Fibroblast of lung (primary cell): ENCODE data around the gene TTC6.

Experiments used
- EZH2 ChIP-seq: IDR thresholded peaks from 2 replicates; pipeline ENCODE4 v1.5.1; 2012; ENCODE audit warnings: low read length, control low read depth, mild to moderate bottlenecking; ENCODE audit errors: missing control alignments
- TF ChIP-seq, protein P1 (sequence below), 2 donors: IDR thresholded peaks in 1 of 2; conservative IDR thresholded peaks in 1 of 2; 1 replicate in 1 of 2; 2 replicates in 1 of 2; pipeline ENCODE4 v1.5.1; 2011 to 2012; ENCODE audit warnings: low read length in 2 of 2, control low read depth in 1 of 2, inconsistent platforms in 1 of 2, low read depth in 1 of 2, mild to moderate bottlenecking in 1 of 2

- TF ChIP-seq EZH2: no peak
- TF ChIP-seq, protein P1, sequence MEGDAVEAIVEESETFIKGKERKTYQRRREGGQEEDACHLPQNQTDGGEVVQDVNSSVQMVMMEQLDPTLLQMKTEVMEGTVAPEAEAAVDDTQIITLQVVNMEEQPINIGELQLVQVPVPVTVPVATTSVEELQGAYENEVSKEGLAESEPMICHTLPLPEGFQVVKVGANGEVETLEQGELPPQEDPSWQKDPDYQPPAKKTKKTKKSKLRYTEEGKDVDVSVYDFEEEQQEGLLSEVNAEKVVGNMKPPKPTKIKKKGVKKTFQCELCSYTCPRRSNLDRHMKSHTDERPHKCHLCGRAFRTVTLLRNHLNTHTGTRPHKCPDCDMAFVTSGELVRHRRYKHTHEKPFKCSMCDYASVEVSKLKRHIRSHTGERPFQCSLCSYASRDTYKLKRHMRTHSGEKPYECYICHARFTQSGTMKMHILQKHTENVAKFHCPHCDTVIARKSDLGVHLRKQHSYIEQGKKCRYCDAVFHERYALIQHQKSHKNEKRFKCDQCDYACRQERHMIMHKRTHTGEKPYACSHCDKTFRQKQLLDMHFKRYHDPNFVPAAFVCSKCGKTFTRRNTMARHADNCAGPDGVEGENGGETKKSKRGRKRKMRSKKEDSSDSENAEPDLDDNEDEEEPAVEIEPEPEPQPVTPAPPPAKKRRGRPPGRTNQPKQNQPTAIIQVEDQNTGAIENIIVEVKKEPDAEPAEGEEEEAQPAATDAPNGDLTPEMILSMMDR (conservative IDR thresholded peaks at IDR 0.05 in 1 of 2, IDR thresholded peaks at IDR 0.05 in 1 of 2; ENCODE audit: low read depth in 1 of 2, low read length in 2 of 2): no peak
These were observed 30.5 kb downstream of the TTC6 start for GRCh38 chr14:37625597-37626595.
